ENCODE measurements around the gene ZBTB40. TPM values are rescaled to one million over a fixed set of nuclear protein-coding genes. Genes with fewer than 3 reads are reported as not detected.

Gene ZBTB40
- total RNA-seq, 1 experiment from 2014 or later = 25.3 TPM

GRCh38 chr1:22512873-22513272 lies 61.2 kb downstream of the ZBTB40 start:
- ChIA-PET POLR2A (ENCODE audit: low non-redundant PET) (no interaction called here), CTCF (no interaction called here)
- H3K36me3 ChIP-seq (ENCODE audit: insufficient read depth, low read length, poor library complexity, severe bottlenecking) = peaks cover 39% of the 10 kb centered on the region
- DNase-seq (ENCODE audit: low spot score) = no peak
- no peak overlapping the region for H3K4me3 ChIP-seq (ENCODE audit: low read depth, low read length, poor library complexity, severe bottlenecking)
- TF ChIP-seq CTCF (conservative IDR thresholded peaks at IDR 0.05; ENCODE audit: low read depth, low read length) (no peak), EZH2 (IDR thresholded peaks at IDR 0.05; ENCODE audit: borderline replicate concordance, low read depth, low read length, poor library complexity, severe bottlenecking) (no peak)
- intact Hi-C loops (cut with micrococcal nuclease; ENCODE audit: unreplicated experiment) = no loop called here
- no peaks in the 10 kb centered on the region for H3K4me1 ChIP-seq (ENCODE audit: insufficient read depth, low read length, poor library complexity, severe bottlenecking)
- no peak overlapping the region for H3K27ac ChIP-seq (ENCODE audit: low read depth, low read length, poor library complexity, severe bottlenecking)
- no TSS peak for BruUV-seq (replicated peaks)
- H3K27me3 ChIP-seq (replicated peaks; ENCODE audit: insufficient read depth, low read depth, low read length, poor library complexity) = no peaks in the 10 kb centered on the region
- no peaks in the 10 kb centered on the region for H3K9me3 ChIP-seq (ENCODE audit: low read depth, low read length, poor library complexity, severe bottlenecking)

- BruUV-seq (replicated peaks) = no TSS peak
- Histone ChIP-seq H3K36me3 (ENCODE audit: insufficient read depth, low read length, poor library complexity, severe bottlenecking) (peaks cover 47% of the 10 kb centered on the region), H3K4me3 (ENCODE audit: low read depth, low read length, poor library complexity, severe bottlenecking) (no peak overlapping the region), H3K4me1 (ENCODE audit: insufficient read depth, low read length, poor library complexity, severe bottlenecking) (no peaks in the 10 kb centered on the region), H3K27me3 (replicated peaks; ENCODE audit: insufficient read depth, low read depth, low read length, poor library complexity) (no peaks in the 10 kb centered on the region), H3K9me3 (ENCODE audit: low read depth, low read length, poor library complexity, severe bottlenecking) (no peaks in the 10 kb centered on the region), H3K27ac (ENCODE audit: low read depth, low read length, poor library complexity, severe bottlenecking) (no peak overlapping the region)
- no peak for DNase-seq (ENCODE audit: low spot score)
- TF ChIP-seq EZH2 (IDR thresholded peaks at IDR 0.05; ENCODE audit: borderline replicate concordance, low read depth, low read length, poor library complexity, severe bottlenecking) (no peak), CTCF (conservative IDR thresholded peaks at IDR 0.05; ENCODE audit: low read depth, low read length) (no peak)
- intact Hi-C loops (cut with micrococcal nuclease; ENCODE audit: unreplicated experiment) = no loop called here
- CTCF ChIA-PET = no interaction called here
- POLR2A ChIA-PET (ENCODE audit: low non-redundant PET) = no interaction called here
Observed at GRCh38 chr1:22516906-22517571, 65.4 kb downstream of the ZBTB40 start.

GRCh38 chr1:22517956-22518355 lies 66.3 kb downstream of the ZBTB40 start:
- no TSS peak for BruUV-seq (replicated peaks)
- H3K4me3 ChIP-seq (ENCODE audit: low read depth, low read length, poor library complexity, severe bottlenecking) = no peak overlapping the region
- no peaks in the 10 kb centered on the region for H3K27me3 ChIP-seq (replicated peaks; ENCODE audit: insufficient read depth, low read depth, low read length, poor library complexity)
- ChIA-PET POLR2A (ENCODE audit: low non-redundant PET) (no interaction called here), CTCF (no interaction called here)
- no peaks in the 10 kb centered on the region for H3K9me3 ChIP-seq (ENCODE audit: low read depth, low read length, poor library complexity, severe bottlenecking)
- H3K27ac ChIP-seq (ENCODE audit: low read depth, low read length, poor library complexity, severe bottlenecking) = no peak overlapping the region
- no peaks in the 10 kb centered on the region for H3K4me1 ChIP-seq (ENCODE audit: insufficient read depth, low read length, poor library complexity, severe bottlenecking)
- no peak for DNase-seq (ENCODE audit: low spot score)
- TF ChIP-seq EZH2 (IDR thresholded peaks at IDR 0.05; ENCODE audit: borderline replicate concordance, low read depth, low read length, poor library complexity, severe bottlenecking) = no peak
- TF ChIP-seq CTCF (conservative IDR thresholded peaks at IDR 0.05; ENCODE audit: low read depth, low read length) = no peak
- intact Hi-C loops (cut with micrococcal nuclease; ENCODE audit: unreplicated experiment) = no loop called here
- peaks cover 43% of the 10 kb centered on the region for H3K36me3 ChIP-seq (ENCODE audit: insufficient read depth, low read length, poor library complexity, severe bottlenecking)
